GM23248 (cell line): ENCODE results near the gene LILRB2. TPM values are rescaled to one million over a fixed set of nuclear protein-coding genes. Genes with fewer than 3 reads are reported as not detected.
"Not testable (repeated sequence)": the region's sequence is repeated elsewhere in the genome, so short reads cannot be mapped to it uniquely, and the experiment has no call there.

ENCODE experiments used
- DNase-seq: peaks from one replicate; pipeline ENCODE4 v3.0.0-alpha.2; 2015
- H2AFZ ChIP-seq: fragments of 200-600 bp; sonication (generic); 2 replicates; pipeline ENCODE4 v1.6.1; 2016; ENCODE audit warnings: antibody characterized with exemption
- H3F3A ChIP-seq: fragments of 200-600 bp; sonication (generic); 2 replicates; pipeline ENCODE4 v1.6.1; 2016; ENCODE audit warnings: mild to moderate bottlenecking, antibody characterized with exemption, mixed run types; ENCODE audit not compliant: insufficient read depth
- H3K27ac ChIP-seq: fragments of 200-600 bp; sonication (generic); 2 replicates; pipeline ENCODE4 v1.5.1; 2016; ENCODE audit warnings: mild to moderate bottlenecking
- H3K27me3 ChIP-seq: fragments of 200-600 bp; sonication (generic); replicated peaks from 2 replicates; pipeline ENCODE4 v1.6.1; 2016; ENCODE audit warnings: mild to moderate bottlenecking; ENCODE audit not compliant: insufficient read depth
- H3K36me3 ChIP-seq: fragments of 200-600 bp; sonication (generic); 2 replicates; pipeline ENCODE4 v1.6.1; 2016; ENCODE audit warnings: low read depth, mild to moderate bottlenecking
- H3K4me1 ChIP-seq: fragments of 200-600 bp; sonication (generic); 2 replicates; pipeline ENCODE4 v1.6.1; 2016; ENCODE audit warnings: mild to moderate bottlenecking; ENCODE audit not compliant: insufficient read depth
- H3K4me2 ChIP-seq: fragments of 200-600 bp; sonication (generic); one replicate; pipeline ENCODE4 v1.6.1; 2016; ENCODE audit warnings: mild to moderate bottlenecking; ENCODE audit not compliant: unreplicated experiment
- H3K4me3 ChIP-seq: fragments of 200-600 bp; sonication (generic); 2 replicates; pipeline ENCODE4 v1.5.1; 2016; ENCODE audit warnings: mild to moderate bottlenecking
- H3K79me2 ChIP-seq: fragments of 200-600 bp; sonication (generic); 2 replicates; pipeline ENCODE4 v1.6.1; 2016; ENCODE audit warnings: mild to moderate bottlenecking; ENCODE audit not compliant: insufficient read depth
- H3K9ac ChIP-seq: fragments of 200-600 bp; sonication (generic); 2 replicates; pipeline ENCODE4 v1.6.1; 2016; ENCODE audit warnings: mild to moderate bottlenecking
- H3K9me2 ChIP-seq: fragments of 200-600 bp; sonication (generic); 2 replicates; pipeline ENCODE4 v1.6.1; 2016; ENCODE audit warnings: mixed run types, mild to moderate bottlenecking, moderate library complexity; ENCODE audit not compliant: insufficient read depth
- H3K9me3 ChIP-seq: fragments of 200-600 bp; sonication (generic); one replicate; pipeline ENCODE4 v1.6.1; 2017; ENCODE audit warnings: low read depth
- H4K20me1 ChIP-seq: fragments of 200-600 bp; sonication (generic); 2 replicates; pipeline ENCODE4 v1.6.0; 2016; ENCODE audit not compliant: insufficient read depth
- EZH2 ChIP-seq: fragments of 200-600 bp; sonication (generic); IDR thresholded peaks from 2 replicates; pipeline ENCODE4 v1.6.1; 2018; ENCODE audit warnings: antibody characterized with exemption, mild to moderate bottlenecking; ENCODE audit not compliant: insufficient read depth, poor library complexity, severe bottlenecking
- EZH2phosphoT487 ChIP-seq: fragments of 200-600 bp; sonication (generic); IDR thresholded peaks from 2 replicates; pipeline ENCODE4 v1.6.1; 2018; ENCODE audit warnings: antibody characterized with exemption, moderate library complexity, mild to moderate bottlenecking, low read depth; ENCODE audit not compliant: insufficient read depth
- WGBS, 2 experiments: methylation state at CpG; one replicate each; pipeline ENCODE4 v1.1.6; 2015 to 2017; ENCODE audit warnings: low lambda C conversion rate in 2 of 2, low coverage in 1 of 2; ENCODE audit errors: missing lambda C conversion rate in 2 of 2; 5-methylcytosine and 5-hydroxymethylcytosine counted together
- in situ Hi-C: fragments of 300-500 bp; cut with MboI; formaldehyde crosslinking; loops from 2 replicates; pipeline ENCODE4 v1.15.0; 2020
- polyA plus RNA-seq: library from polyadenylated mRNA; unstranded; fragments of >200 nt; fragmentation: Nextera tagmentation; extraction: Ambion mirVana; gene quantifications from 2 replicates; pipeline ENCODE4 v1.2.1, GENCODE V29; 2016
- total RNA-seq: library from RNA; depleted of rRNA; stranded (reverse); fragments of >200 nt; shearing (Covaris generic); gene quantifications from 2 replicates; pipeline ENCODE4 v1.2.3, GENCODE V29; 2014

Gene LILRB2
- total and polyA plus RNA-seq, 2 experiments from 2014 or later, result not detected

- no peaks in the 10 kb centered on the region for H3K9me3 ChIP-seq
- H2AFZ ChIP-seq, result no peak overlapping the region
- H3F3A ChIP-seq, result no peaks in the 10 kb centered on the region
- H3K4me3 ChIP-seq, result no peak overlapping the region
- no peak for DNase-seq
- H3K4me1 ChIP-seq, result no peaks in the 10 kb centered on the region
- H3K9ac ChIP-seq, result no peak overlapping the region
- H4K20me1 ChIP-seq, result no peaks in the 10 kb centered on the region
- peaks cover 13% of the 10 kb centered on the region; the same call in 1 of the 2 replicates for H3K27me3 ChIP-seq
- in situ Hi-C loops, result no loop called here
- H3K4me2 ChIP-seq, result no peak overlapping the region
- H3K36me3 ChIP-seq, result no peaks in the 10 kb centered on the region
- no peak for TF ChIP-seq EZH2
- no peak for TF ChIP-seq EZH2phosphoT487
- no peaks in the 10 kb centered on the region for H3K79me2 ChIP-seq
- WGBS, 2 experiments, result 75% methylated on average over 20 of the region's 20 CpGs
- H3K9me2 ChIP-seq, result no peaks in the 10 kb centered on the region
- H3K27ac ChIP-seq, result no peak overlapping the region
Observed at GRCh38 chr19:54247106-54247930, 33.6 kb downstream of the LILRB2 start.

GRCh38 chr19:54245936-54246335, 35.0 kb downstream of the LILRB2 start:
- no peak overlapping the region for H3K4me3 ChIP-seq
- H3K27me3 ChIP-seq, result peaks cover 13% of the 10 kb centered on the region; the same call in 1 of the 2 replicates
- no peak overlapping the region for H3K9ac ChIP-seq
- H3K9me2 ChIP-seq, result no peaks in the 10 kb centered on the region
- H2AFZ ChIP-seq, result no peak overlapping the region
- no peak overlapping the region for H3K4me2 ChIP-seq
- H3K9me3 ChIP-seq, result no peaks in the 10 kb centered on the region
- no peaks in the 10 kb centered on the region for H3K4me1 ChIP-seq
- 28 to 47% methylated on average over 3 of the region's 3 CpGs for WGBS, 2 experiments
- no peaks in the 10 kb centered on the region for H3F3A ChIP-seq
- no peaks in the 10 kb centered on the region for H3K79me2 ChIP-seq
- in situ Hi-C loops, result no loop called here
- no peak overlapping the region for H3K27ac ChIP-seq
- no peaks in the 10 kb centered on the region for H4K20me1 ChIP-seq
- TF ChIP-seq EZH2 (no peak), EZH2phosphoT487 (no peak)
- no peak for DNase-seq
- H3K36me3 ChIP-seq, result no peaks in the 10 kb centered on the region

GRCh38 chr19:54243809-54244208, 37.1 kb downstream of the LILRB2 start:
- H3K27ac ChIP-seq, H2AFZ ChIP-seq, H3K79me2 ChIP-seq, H4K20me1 ChIP-seq, H3K9me3 ChIP-seq, H3K4me2 ChIP-seq, H3F3A ChIP-seq, H3K36me3 ChIP-seq, H3K4me1 ChIP-seq, in situ Hi-C loops, H3K9me2 ChIP-seq, DNase-seq, H3K27me3 ChIP-seq, H3K4me3 ChIP-seq, H3K9ac ChIP-seq: not testable (repeated sequence)
- 58 to 72% methylated on average over 4 to 7 of the region's 8 CpGs for WGBS, 2 experiments

- H3K9me3 ChIP-seq, H3K9ac ChIP-seq, H3F3A ChIP-seq, H3K27me3 ChIP-seq, H3K4me3 ChIP-seq, DNase-seq, H4K20me1 ChIP-seq, H3K27ac ChIP-seq, H3K79me2 ChIP-seq, in situ Hi-C loops, H3K4me2 ChIP-seq, H2AFZ ChIP-seq, H3K4me1 ChIP-seq, H3K9me2 ChIP-seq, H3K36me3 ChIP-seq: not testable (repeated sequence)
- 30 to 38% methylated on average over 3 to 6 of the region's 6 CpGs for WGBS, 2 experiments
Observed at GRCh38 chr19:54242646-54243045, 38.3 kb downstream of the LILRB2 start, which contains the start of gene LILRA6. LILRA6 (minus strand) TSS chr19:54242790.

GRCh38 chr19:54242234-54242633, 38.7 kb downstream of the LILRB2 start:
- H3K9ac ChIP-seq, H4K20me1 ChIP-seq, H3K9me2 ChIP-seq, H3K4me1 ChIP-seq, H3K36me3 ChIP-seq, H3K9me3 ChIP-seq, in situ Hi-C loops, H3K27ac ChIP-seq, H2AFZ ChIP-seq, DNase-seq, H3F3A ChIP-seq, H3K27me3 ChIP-seq, H3K79me2 ChIP-seq, H3K4me2 ChIP-seq, H3K4me3 ChIP-seq: not testable (repeated sequence)
- 0 to 31% methylated on average over 1 to 3 of the region's 4 CpGs for WGBS, 2 experiments

- H3F3A ChIP-seq, DNase-seq, H3K36me3 ChIP-seq, H3K27me3 ChIP-seq, H3K79me2 ChIP-seq, H3K9me2 ChIP-seq, H3K9ac ChIP-seq, H3K27ac ChIP-seq, in situ Hi-C loops, H3K9me3 ChIP-seq, H2AFZ ChIP-seq, H3K4me3 ChIP-seq, H3K4me2 ChIP-seq, H3K4me1 ChIP-seq, H4K20me1 ChIP-seq: not testable (repeated sequence)
- WGBS, 2 experiments, result 23 to 26% methylated on average over 15 to 17 of the region's 22 CpGs
Observed at GRCh38 chr19:54240372-54241336, 40.3 kb downstream of the LILRB2 start.
